Gastroesophageal sphincter (tissue), 4 donors: ENCODE measurements around the gene MROH2A. TPM values are rescaled to one million over a fixed set of nuclear protein-coding genes. Genes with fewer than 3 reads are reported as not detected.

ENCODE experiments used
- ATAC-seq: fragments of 150-250 bp; one replicate; pipeline ENCODE4 v1.9.1; 2016; ENCODE audit warnings: mild to moderate bottlenecking, moderate library complexity
- H3K27ac ChIP-seq, 4 donors: fragments of 200-600 bp; sonication (generic) in 3 of 4; 1 replicate in 3 of 4; 2 replicates in 1 of 4; pipeline ENCODE4 v1.5.1; 2016 to 2019
- H3K27me3 ChIP-seq: fragments of 200-600 bp; sonication (generic); one replicate; pipeline ENCODE4 v1.5.1; 2019
- H3K36me3 ChIP-seq, 2 donors: fragments of 200-600 bp; sonication (generic); one replicate each; pipeline ENCODE4 v1.5.1; 2019; ENCODE audit warnings: control low read depth in 1 of 2
- H3K4me1 ChIP-seq, 3 donors: fragments of 200-600 bp; sonication (generic); 1 replicate in 2 of 3; 2 replicates in 1 of 3; pipeline ENCODE4 v1.5.1; 2016 to 2019; ENCODE audit warnings: control low read depth in 2 of 3
- H3K4me3 ChIP-seq, 2 donors: fragments of 200-600 bp; sonication (generic); one replicate each; pipeline ENCODE4 v1.5.1; 2019; ENCODE audit warnings: mild to moderate bottlenecking in 1 of 2, moderate library complexity in 1 of 2
- H3K9me3 ChIP-seq, 3 donors: fragments of 200-600 bp; sonication (generic); one replicate each; pipeline ENCODE4 v1.5.1; 2017 to 2019; ENCODE audit warnings: control low read depth in 2 of 3
- EP300 ChIP-seq: sonication (generic); formaldehyde crosslinking; IDR thresholded peaks from one replicate; pipeline ENCODE4 v1.6.1; 2017; ENCODE audit warnings: antibody characterized with exemption, mild to moderate bottlenecking
- POLR2A ChIP-seq, 2 donors: fragments of 450-650 bp; IDR thresholded peaks; one replicate each; pipeline ENCODE4 v1.6.1; 2017; ENCODE audit warnings: antibody characterized with exemption in 2 of 2, mild to moderate bottlenecking in 2 of 2, moderate library complexity in 1 of 2
- POLR2AphosphoS5 ChIP-seq: sonication (generic); formaldehyde crosslinking; IDR thresholded peaks from one replicate; pipeline ENCODE4 v1.6.1; 2017; ENCODE audit warnings: antibody characterized with exemption
- WGBS, 2 donors: methylation state at CpG; one replicate each; pipeline ENCODE4 v1.1.5; 2018; ENCODE audit warnings: low coverage in 1 of 2; 5-methylcytosine and 5-hydroxymethylcytosine counted together
- total RNA-seq, 4 donors: library from RNA; depleted of rRNA; stranded (reverse); fragments of >200 nt; gene quantifications; one replicate each; pipeline ENCODE4 v1.1.0, GENCODE V29; 2016
- TF ChIP-seq, protein P1 (sequence below), 4 experiments: fragments of 200-600 bp in 2 of 4; fragments of 450-650 bp in 2 of 4; sonication (generic) in 1 of 4; IDR thresholded peaks; one replicate each; pipeline ENCODE4 v1.5.1; 2017 to 2019; ENCODE audit warnings: antibody characterized with exemption in 4 of 4, mild to moderate bottlenecking in 2 of 4, moderate library complexity in 2 of 4

Gene MROH2A
- total RNA-seq, 4 donors from 2014 or later: not detected

GRCh38 chr2:233837694-233838229, 59.6 kb downstream of the MROH2A start:
- no peaks in the 10 kb centered on the region for H3K9me3 ChIP-seq
- ATAC-seq: no peak
- H3K27ac ChIP-seq: no peak overlapping the region
- H3K27me3 ChIP-seq: no peaks in the 10 kb centered on the region
- TF ChIP-seq POLR2A (IDR thresholded peaks at IDR 0.05) (no peak), EP300 (no peak), POLR2AphosphoS5 (no peak)
- TF ChIP-seq, protein P1, sequence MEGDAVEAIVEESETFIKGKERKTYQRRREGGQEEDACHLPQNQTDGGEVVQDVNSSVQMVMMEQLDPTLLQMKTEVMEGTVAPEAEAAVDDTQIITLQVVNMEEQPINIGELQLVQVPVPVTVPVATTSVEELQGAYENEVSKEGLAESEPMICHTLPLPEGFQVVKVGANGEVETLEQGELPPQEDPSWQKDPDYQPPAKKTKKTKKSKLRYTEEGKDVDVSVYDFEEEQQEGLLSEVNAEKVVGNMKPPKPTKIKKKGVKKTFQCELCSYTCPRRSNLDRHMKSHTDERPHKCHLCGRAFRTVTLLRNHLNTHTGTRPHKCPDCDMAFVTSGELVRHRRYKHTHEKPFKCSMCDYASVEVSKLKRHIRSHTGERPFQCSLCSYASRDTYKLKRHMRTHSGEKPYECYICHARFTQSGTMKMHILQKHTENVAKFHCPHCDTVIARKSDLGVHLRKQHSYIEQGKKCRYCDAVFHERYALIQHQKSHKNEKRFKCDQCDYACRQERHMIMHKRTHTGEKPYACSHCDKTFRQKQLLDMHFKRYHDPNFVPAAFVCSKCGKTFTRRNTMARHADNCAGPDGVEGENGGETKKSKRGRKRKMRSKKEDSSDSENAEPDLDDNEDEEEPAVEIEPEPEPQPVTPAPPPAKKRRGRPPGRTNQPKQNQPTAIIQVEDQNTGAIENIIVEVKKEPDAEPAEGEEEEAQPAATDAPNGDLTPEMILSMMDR (IDR thresholded peaks at IDR 0.05): no peak
- H3K4me3 ChIP-seq: no peak overlapping the region
- WGBS, 2 donors: 83 to 90% methylated on average over 8 to 9 of the region's 9 CpGs
- no peaks in the 10 kb centered on the region for H3K36me3 ChIP-seq
- peaks cover 0 to 6% (median 0%) of the 10 kb centered on the region in 3 donors for H3K4me1 ChIP-seq

DNA sequence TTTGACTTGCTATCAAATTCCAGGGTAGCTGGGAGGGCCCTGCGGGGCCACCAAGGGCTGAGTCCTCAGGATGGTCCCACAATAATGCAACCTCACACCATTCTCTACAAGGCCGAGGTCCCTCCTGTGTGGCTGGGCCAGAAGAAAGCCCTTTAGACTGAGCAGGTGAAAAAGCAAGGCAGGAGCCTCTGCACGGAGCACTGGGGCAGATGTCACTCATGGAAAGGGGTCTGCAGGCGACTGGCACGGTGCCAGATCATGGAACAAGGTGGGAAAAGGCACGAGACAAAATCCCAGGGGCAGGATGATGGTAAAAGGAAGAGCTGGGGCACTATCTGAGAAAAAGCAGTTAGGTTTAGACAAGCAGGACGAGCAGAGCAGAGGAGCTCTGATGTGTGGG, 60.1 kb downstream of the MROH2A start:
- WGBS, 2 donors: 57 to 100% methylated on average over 2 to 3 of the region's 7 CpGs
- ATAC-seq: no peak
- peaks cover 0 to under 1% (median 0%) of the 10 kb centered on the region in 3 donors for H3K4me1 ChIP-seq

DNA sequence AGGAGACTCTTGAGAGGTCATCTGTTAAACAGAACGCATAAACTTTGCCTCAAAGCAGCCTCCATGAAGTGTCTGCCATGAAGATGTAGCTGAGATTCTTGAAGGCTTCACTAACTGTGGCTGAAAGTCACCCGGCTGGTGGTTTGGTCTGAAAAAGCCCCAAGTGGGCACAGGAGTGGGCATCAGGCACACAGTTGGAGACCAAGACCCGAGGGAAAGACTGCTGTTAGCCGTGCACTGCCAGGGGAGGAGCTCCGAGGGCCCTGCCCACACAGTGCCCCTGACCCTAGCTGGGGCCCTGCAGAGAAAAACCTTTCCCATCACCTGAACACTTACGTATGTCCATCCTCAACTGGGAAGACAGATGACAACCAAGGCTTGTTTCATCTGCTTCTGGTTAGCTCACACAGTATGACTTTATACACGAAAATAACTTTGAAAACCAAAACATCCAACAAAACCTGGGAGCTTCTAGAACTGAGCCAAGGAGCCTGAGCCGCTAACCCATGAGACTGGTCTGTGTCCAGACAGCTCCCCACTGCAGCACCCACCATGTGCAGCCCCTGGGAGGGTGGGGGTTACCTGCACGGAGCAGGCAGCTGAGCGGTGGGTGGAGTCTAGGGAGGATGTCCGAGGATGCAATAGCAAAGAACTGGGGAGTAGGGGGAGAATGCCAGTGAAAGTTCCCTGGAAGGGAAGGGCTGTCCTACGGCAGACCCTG, 60.8 kb downstream of the MROH2A start:
- no peak for ATAC-seq
- Histone ChIP-seq H3K4me1 (no peaks in the 10 kb centered on the region), H3K27ac (no peak overlapping the region), H3K27me3 (no peaks in the 10 kb centered on the region), H3K36me3 (no peaks in the 10 kb centered on the region), H3K4me3 (no peak overlapping the region), H3K9me3 (no peaks in the 10 kb centered on the region)
- 86 to 87% methylated on average over 3 to 12 of the region's 12 CpGs for WGBS, 2 donors
- no peak for TF ChIP-seq EP300
- TF ChIP-seq, protein P1 (IDR thresholded peaks at IDR 0.05): no peak
- no peak for TF ChIP-seq POLR2AphosphoS5
- TF ChIP-seq POLR2A (IDR thresholded peaks at IDR 0.05): no peak

More for the DNA sequence above, 60.1 kb downstream of the MROH2A start:
- no peaks in the 10 kb centered on the region for H3K27me3 ChIP-seq
- H3K4me3 ChIP-seq: no peak overlapping the region
- no peak for TF ChIP-seq POLR2A (IDR thresholded peaks at IDR 0.05)
- no peak for TF ChIP-seq POLR2AphosphoS5
- TF ChIP-seq, protein P1 (IDR thresholded peaks at IDR 0.05): no peak
- no peak for TF ChIP-seq EP300
- no peaks in the 10 kb centered on the region for H3K36me3 ChIP-seq
- no peak overlapping the region for H3K27ac ChIP-seq
- H3K9me3 ChIP-seq: no peaks in the 10 kb centered on the region

DNA sequence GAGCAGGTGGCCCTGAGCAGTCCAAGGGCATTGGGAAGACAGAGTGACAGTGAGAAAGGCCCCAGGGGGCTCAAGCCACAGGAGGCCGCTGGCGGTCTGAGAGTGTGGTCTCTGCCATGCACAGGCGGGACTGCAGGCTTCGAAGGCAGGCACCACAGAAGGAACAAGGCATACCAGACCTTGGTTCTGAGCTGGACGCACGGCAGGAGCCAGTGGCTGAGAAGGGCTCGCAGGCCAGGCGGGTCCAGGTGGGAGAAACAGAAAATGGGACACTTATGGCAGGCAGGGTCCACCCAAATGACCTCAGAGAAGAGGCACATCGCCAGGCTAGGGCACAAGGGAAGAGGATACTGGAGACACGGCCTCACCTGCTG, 61.3 kb downstream of the MROH2A start:
- Histone ChIP-seq H3K4me3 (no peak overlapping the region), H3K27me3 (no peaks in the 10 kb centered on the region), H3K27ac (no peak overlapping the region), H3K36me3 (no peaks in the 10 kb centered on the region), H3K4me1 (no peaks in the 10 kb centered on the region), H3K9me3 (no peaks in the 10 kb centered on the region)
- TF ChIP-seq POLR2AphosphoS5 (no peak), POLR2A (IDR thresholded peaks at IDR 0.05) (no peak), EP300 (no peak)
- TF ChIP-seq, protein P1 (IDR thresholded peaks at IDR 0.05): no peak
- ATAC-seq: no peak
- WGBS, 2 donors: 95 to 97% methylated on average over 4 to 6 of the region's 10 CpGs

- no peak for ATAC-seq
- H3K27ac ChIP-seq: no peak overlapping the region
- no peaks in the 10 kb centered on the region for H3K9me3 ChIP-seq
- 93 to 98% methylated on average over 5 to 8 of the region's 9 CpGs for WGBS, 2 donors
- no peaks in the 10 kb centered on the region for H3K36me3 ChIP-seq
- H3K4me3 ChIP-seq: no peak overlapping the region
- TF ChIP-seq EP300 (no peak), POLR2AphosphoS5 (no peak), POLR2A (IDR thresholded peaks at IDR 0.05) (no peak)
- TF ChIP-seq, protein P1 (IDR thresholded peaks at IDR 0.05): no peak
- no peaks in the 10 kb centered on the region for H3K27me3 ChIP-seq
- no peaks in the 10 kb centered on the region for H3K4me1 ChIP-seq
Observed at GRCh38 chr2:233840520-233840919, 62.4 kb downstream of the MROH2A start.
